ENCODE measurements around the gene STX2. TPM values are rescaled to one million over a fixed set of nuclear protein-coding genes. Genes with fewer than 3 reads are reported as not detected.

STX2 gene
- total RNA-seq, 1 experiment from 2014 or later = 11.2 TPM

DNA sequence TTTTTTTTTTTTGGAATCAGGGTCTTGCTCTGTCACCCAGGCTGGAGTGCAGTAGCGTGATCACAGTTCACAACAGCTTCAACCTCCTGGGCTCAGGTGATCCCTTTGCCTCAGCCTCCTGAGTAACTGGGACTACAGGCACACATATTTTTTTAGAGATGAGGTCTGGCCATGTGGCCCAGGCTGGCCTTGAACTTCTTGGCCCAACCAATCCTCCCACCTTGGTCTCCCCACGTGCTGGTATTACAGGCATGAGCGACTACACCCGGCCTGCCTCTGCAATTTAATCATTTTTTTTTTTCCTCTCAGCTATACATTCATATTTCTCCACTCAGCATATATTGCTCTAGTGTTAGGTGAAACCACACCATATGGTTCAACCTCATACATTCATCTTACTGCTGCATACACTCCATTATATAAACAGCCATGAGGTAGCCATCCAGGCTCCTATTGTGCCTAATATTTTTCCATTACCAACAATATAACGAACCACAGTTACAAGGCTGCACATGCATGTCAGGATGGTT, 7.1 kb downstream of the STX2 start:
- peaks cover 10% of the 10 kb centered on the region for H3K36me3 Mint-ChIP-seq (ENCODE audit: insufficient read depth, unreplicated experiment)
- H3K27ac Mint-ChIP-seq (ENCODE audit: unreplicated experiment) = no peak overlapping the region
- CTCF ChIA-PET = no interaction called here

DNA sequence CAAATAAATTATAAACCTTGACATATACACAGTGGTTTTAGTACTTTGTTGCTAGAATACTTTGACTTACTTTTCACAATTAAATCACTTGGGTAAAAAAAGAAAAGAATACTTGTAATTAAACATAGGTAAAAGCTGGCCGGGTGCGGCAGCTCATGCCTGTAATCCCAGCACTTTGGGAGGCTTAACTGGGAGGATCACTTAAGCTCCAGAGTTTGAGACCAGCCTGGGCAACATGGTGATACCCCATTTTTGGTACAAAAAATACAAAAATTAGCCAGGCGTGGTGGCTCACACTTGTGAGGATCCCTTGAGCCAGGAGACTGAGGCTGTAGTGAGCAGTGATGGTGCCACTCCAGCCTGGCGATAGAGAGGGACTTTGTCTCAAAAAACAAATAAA, 7.8 kb downstream of the STX2 start:
- Mint-ChIP-seq H3K4me3 (ENCODE audit: unreplicated experiment) (no peak overlapping the region), H3K4me1 (ENCODE audit: low read depth, unreplicated experiment) (peaks cover 22% of the 10 kb centered on the region), H3K27ac (ENCODE audit: unreplicated experiment) (no peak overlapping the region), H3K9me3 (ENCODE audit: unreplicated experiment) (no peaks in the 10 kb centered on the region), H3K36me3 (ENCODE audit: insufficient read depth, unreplicated experiment) (peaks cover 11% of the 10 kb centered on the region), H3K27me3 (ENCODE audit: insufficient read depth, unreplicated experiment) (no peaks in the 10 kb centered on the region)
- peaks cover 27% of the 10 kb centered on the region for H3K4me1 ChIP-seq
- intact Hi-C loops (cut with micrococcal nuclease; ENCODE audit: unreplicated experiment) = no loop called here
- POLR2A ChIA-PET = no interaction called here
- CTCF ChIA-PET = no interaction called here
- no peak for DNase-seq
- no peaks in the 10 kb centered on the region for H3K36me3 ChIP-seq (ENCODE audit: control insufficient read depth, insufficient read depth, low read length)
- TF ChIP-seq, protein P1, sequence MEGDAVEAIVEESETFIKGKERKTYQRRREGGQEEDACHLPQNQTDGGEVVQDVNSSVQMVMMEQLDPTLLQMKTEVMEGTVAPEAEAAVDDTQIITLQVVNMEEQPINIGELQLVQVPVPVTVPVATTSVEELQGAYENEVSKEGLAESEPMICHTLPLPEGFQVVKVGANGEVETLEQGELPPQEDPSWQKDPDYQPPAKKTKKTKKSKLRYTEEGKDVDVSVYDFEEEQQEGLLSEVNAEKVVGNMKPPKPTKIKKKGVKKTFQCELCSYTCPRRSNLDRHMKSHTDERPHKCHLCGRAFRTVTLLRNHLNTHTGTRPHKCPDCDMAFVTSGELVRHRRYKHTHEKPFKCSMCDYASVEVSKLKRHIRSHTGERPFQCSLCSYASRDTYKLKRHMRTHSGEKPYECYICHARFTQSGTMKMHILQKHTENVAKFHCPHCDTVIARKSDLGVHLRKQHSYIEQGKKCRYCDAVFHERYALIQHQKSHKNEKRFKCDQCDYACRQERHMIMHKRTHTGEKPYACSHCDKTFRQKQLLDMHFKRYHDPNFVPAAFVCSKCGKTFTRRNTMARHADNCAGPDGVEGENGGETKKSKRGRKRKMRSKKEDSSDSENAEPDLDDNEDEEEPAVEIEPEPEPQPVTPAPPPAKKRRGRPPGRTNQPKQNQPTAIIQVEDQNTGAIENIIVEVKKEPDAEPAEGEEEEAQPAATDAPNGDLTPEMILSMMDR (IDR thresholded peaks at IDR 0.05; ENCODE audit: insufficient read depth in 1 of 2, low read depth in 1 of 2, low read length in 1 of 2, severe bottlenecking in 1 of 2, unreplicated experiment in 1 of 2) = no peak
- no TSS peak for BruUV-seq (replicated peaks)
- H3K9me3 ChIP-seq = no peaks in the 10 kb centered on the region
- H3K27me3 ChIP-seq (replicated peaks; ENCODE audit: control insufficient read depth, insufficient read depth, low read length) = no peaks in the 10 kb centered on the region
- no peak overlapping the region for H3K4me3 ChIP-seq (ENCODE audit: low read depth, low read length)

More for the DNA sequence above, 7.1 kb downstream of the STX2 start:
- TF ChIP-seq, protein P1 (IDR thresholded peaks at IDR 0.05; ENCODE audit: insufficient read depth in 1 of 2, low read depth in 1 of 2, low read length in 1 of 2, severe bottlenecking in 1 of 2, unreplicated experiment in 1 of 2) = no peak
- H3K9me3 ChIP-seq = no peaks in the 10 kb centered on the region
- no TSS peak for BruUV-seq (replicated peaks)
- H3K4me3 ChIP-seq (ENCODE audit: low read depth, low read length) = no peak overlapping the region
- POLR2A ChIA-PET = no interaction called here
- H3K9me3 Mint-ChIP-seq (ENCODE audit: unreplicated experiment) = no peaks in the 10 kb centered on the region
- H3K4me3 Mint-ChIP-seq (ENCODE audit: unreplicated experiment) = no peak overlapping the region
- no peaks in the 10 kb centered on the region for H3K27me3 ChIP-seq (replicated peaks; ENCODE audit: control insufficient read depth, insufficient read depth, low read length)
- no peak for DNase-seq
- intact Hi-C loops (cut with micrococcal nuclease; ENCODE audit: unreplicated experiment) = no loop called here
- H3K27me3 Mint-ChIP-seq (ENCODE audit: insufficient read depth, unreplicated experiment) = no peaks in the 10 kb centered on the region
- peaks cover 22% of the 10 kb centered on the region for H3K4me1 Mint-ChIP-seq (ENCODE audit: low read depth, unreplicated experiment)
- H3K36me3 ChIP-seq (ENCODE audit: control insufficient read depth, insufficient read depth, low read length) = no peaks in the 10 kb centered on the region
- H3K4me1 ChIP-seq = peaks cover 23% of the 10 kb centered on the region

DNA sequence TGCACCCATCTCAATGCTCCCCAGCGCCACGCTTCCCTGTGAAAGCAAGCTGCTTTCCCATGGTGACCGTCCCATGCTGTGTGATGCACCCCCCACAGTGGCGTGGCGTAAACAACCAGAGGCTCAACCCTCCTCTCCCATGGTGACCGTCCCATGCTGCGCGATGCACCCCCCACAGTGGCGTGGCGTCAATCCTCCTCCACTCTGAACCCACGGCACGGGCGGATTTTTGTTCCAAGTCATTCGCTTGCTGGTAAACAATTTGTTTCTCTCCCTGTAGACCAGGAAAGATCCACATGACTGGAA, 8.9 kb downstream of the STX2 start:
- TF ChIP-seq, protein P1 (IDR thresholded peaks at IDR 0.05; ENCODE audit: insufficient read depth in 1 of 2, low read depth in 1 of 2, low read length in 1 of 2, severe bottlenecking in 1 of 2, unreplicated experiment in 1 of 2) = no peak
- H3K9me3 Mint-ChIP-seq (ENCODE audit: unreplicated experiment) = no peaks in the 10 kb centered on the region
- ChIA-PET CTCF (no interaction called here), POLR2A (no interaction called here)
- intact Hi-C loops (cut with micrococcal nuclease; ENCODE audit: unreplicated experiment) = no loop called here
- BruUV-seq (replicated peaks) = no TSS peak
- no peaks in the 10 kb centered on the region for H3K9me3 ChIP-seq
- peaks cover 22% of the 10 kb centered on the region for H3K4me1 Mint-ChIP-seq (ENCODE audit: low read depth, unreplicated experiment)
- H3K27ac Mint-ChIP-seq (ENCODE audit: unreplicated experiment) = no peak overlapping the region
- H3K36me3 ChIP-seq (ENCODE audit: control insufficient read depth, insufficient read depth, low read length) = no peaks in the 10 kb centered on the region
- H3K27me3 Mint-ChIP-seq (ENCODE audit: insufficient read depth, unreplicated experiment) = no peaks in the 10 kb centered on the region
- no peak for DNase-seq
- H3K4me1 ChIP-seq = peaks cover 32% of the 10 kb centered on the region
- no peak overlapping the region for H3K4me3 Mint-ChIP-seq (ENCODE audit: unreplicated experiment)
- no peaks in the 10 kb centered on the region for H3K27me3 ChIP-seq (replicated peaks; ENCODE audit: control insufficient read depth, insufficient read depth, low read length)
- peaks cover 14% of the 10 kb centered on the region for H3K36me3 Mint-ChIP-seq (ENCODE audit: insufficient read depth, unreplicated experiment)
- H3K4me3 ChIP-seq (ENCODE audit: low read depth, low read length) = no peak overlapping the region

All from Caco-2 (cell line).